A549 treated with GW870086 at 1 μM for 4 hours (cell line): ENCODE measurements around the gene HAS3. TPM values are rescaled to one million over a fixed set of nuclear protein-coding genes. Genes with fewer than 3 reads are reported as not detected.

Experiments
- total RNA-seq: library from RNA; stranded (reverse); fragments of 200-300 nt; extraction: Qiagen RNA extraction; gene quantifications from 5 replicates; pipeline ENCODE4 v1.2.3, GENCODE V29; 2022; ENCODE audit warnings: low read depth

The HAS3 gene, protein sequence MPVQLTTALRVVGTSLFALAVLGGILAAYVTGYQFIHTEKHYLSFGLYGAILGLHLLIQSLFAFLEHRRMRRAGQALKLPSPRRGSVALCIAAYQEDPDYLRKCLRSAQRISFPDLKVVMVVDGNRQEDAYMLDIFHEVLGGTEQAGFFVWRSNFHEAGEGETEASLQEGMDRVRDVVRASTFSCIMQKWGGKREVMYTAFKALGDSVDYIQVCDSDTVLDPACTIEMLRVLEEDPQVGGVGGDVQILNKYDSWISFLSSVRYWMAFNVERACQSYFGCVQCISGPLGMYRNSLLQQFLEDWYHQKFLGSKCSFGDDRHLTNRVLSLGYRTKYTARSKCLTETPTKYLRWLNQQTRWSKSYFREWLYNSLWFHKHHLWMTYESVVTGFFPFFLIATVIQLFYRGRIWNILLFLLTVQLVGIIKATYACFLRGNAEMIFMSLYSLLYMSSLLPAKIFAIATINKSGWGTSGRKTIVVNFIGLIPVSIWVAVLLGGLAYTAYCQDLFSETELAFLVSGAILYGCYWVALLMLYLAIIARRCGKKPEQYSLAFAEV
- 42.9 to 52.7 TPM (median 46.3 TPM) in 5 replicates for total RNA-seq

DNA sequence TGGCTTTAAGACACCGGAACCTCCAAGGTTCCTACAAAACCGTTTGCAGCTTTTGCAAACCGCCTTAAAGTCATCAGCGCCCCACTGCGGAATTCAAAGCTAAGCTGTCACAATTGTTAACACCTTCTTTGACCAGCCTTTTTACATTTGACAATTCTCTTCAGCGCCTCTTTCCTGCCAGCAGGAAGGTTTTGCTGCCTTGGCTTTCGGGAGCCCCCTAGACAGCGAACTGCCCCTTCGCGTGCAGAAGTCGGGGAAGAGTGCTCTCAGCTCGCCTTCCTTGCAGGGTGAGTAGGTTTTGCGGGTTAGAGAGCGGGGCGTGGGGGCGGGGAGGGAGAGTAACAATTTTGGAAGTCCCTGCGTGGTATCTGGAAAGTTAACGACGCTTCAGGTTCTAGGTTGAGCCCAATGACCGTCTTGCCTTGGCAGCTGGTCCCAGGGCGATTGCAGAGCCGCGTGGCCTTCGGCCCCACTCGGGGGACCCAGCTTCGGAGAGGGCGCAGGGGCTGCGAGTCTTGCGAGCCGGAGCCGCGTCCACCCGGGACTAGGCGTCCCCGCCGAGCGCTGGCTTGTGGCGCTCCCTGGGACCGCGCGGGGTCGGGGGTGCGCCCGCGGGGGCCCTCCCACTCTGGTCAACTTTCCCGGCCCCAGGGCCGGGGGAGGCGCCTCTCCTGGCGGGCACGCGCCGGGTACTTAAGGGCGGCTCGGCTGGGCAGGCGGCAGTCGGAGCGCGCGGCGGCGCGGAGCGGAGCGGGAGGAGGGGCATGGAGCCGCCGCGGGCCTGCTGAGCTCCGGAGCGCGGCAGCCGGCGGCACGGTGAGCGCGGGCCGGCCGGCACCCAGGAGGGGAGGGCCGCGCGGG is at the start of gene HAS3:
TSS of gene HAS3 (plus strand) at position 153 of the 861 bp plus-strand sequence. CDS start 3,743 bp downstream, outside the sequence.

DNA sequence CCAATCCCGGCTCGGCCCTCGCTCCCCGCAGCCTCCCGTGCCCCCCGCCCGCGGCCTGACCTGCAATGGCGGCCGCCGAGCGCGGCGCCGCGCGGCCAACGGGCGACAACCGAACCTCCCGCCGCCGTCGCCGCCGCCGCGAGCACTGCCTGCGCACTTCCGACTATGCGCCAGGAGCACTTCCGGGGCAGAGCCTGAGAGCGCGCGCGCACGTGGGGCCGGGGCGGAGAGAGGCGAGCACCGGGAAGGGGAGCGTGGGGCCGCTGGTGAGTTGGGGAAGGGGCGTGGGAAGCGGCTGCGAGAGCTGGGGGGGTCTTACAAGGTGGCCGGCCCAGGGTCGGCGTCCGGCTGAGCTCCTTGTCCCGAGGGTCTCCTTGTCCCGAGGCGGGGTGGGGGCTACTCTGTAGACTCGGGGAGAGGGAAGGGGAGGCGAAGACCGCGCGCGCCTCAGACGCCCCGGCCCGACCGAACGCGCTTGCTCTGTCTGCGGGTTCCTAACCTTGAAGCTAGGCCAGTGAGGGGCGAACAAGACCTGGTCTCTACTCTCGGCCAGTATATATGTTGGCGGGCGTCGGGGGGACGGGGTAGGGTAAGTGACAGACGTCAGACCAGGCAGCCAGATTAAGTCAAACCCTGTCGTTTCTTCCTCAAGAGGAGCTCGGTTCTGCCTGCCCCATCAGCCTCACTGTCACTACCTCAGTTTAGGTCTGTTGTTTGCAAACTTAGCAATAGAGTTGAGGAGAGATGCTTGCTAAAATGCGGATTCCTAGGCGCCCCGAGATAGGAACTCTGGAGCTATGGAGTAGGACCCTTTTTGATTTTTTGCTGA is 27.2 kb downstream of the HAS3 start, which contains the start of the genes CHTF8 and UTP4:
TSS of gene CHTF8 (minus strand) at position 165 of the 829 bp plus-strand sequence. CDS start 11,130 bp downstream, outside the sequence.
TSS of gene UTP4 (plus strand) at position 226 of the 829 bp plus-strand sequence. CDS start 811 bp downstream, outside the sequence.

Other genes with a start within 250 kb of the HAS3 start
- 102 to 124 TPM (median 119 TPM) in 5 replicates for gene CHTF8, start 26.9 kb downstream of the HAS3 start, total RNA-seq
- 80.3 to 86.0 TPM (median 84.1 TPM) in 5 replicates for gene UTP4, start 27.0 kb downstream of the HAS3 start, total RNA-seq
- 5.7 to 8.5 TPM (median 8.4 TPM) in 5 replicates for gene SNTB2, start 81.5 kb downstream of the HAS3 start, total RNA-seq
- 28.4 to 33.4 TPM (median 31.4 TPM) in 5 replicates for gene VPS4A, start 205.7 kb downstream of the HAS3 start, total RNA-seq
- 26.6 to 38.9 TPM (median 37.0 TPM) in 5 replicates for gene PDF, start 224.9 kb downstream of the HAS3 start, total RNA-seq
- 20.4 to 27.1 TPM (median 26.7 TPM) in 5 replicates for gene COG8, start 233.9 kb downstream of the HAS3 start, total RNA-seq
- gene NIP7, start 234.1 kb downstream of the HAS3 start, total RNA-seq = 52.3 to 63.4 TPM (median 55.8 TPM) in 5 replicates
- not detected in 5 replicates for gene TMED6, start 246.1 kb downstream of the HAS3 start, total RNA-seq